Thyroid gland (tissue), 4 donors: ENCODE data around the gene SLCO1B1. TPM values are rescaled to one million over a fixed set of nuclear protein-coding genes. Genes with fewer than 3 reads are reported as not detected.

Source experiments
- DNase-seq, 2 donors: peaks; one replicate each; pipeline ENCODE4 v3.0.0-alpha.2; 2019
- H3K27ac ChIP-seq, 3 donors: fragments of 200-600 bp; sonication (generic); 1 replicate in 2 of 3; 2 replicates in 1 of 3; pipeline ENCODE4 v1.5.1; 2016 to 2019; ENCODE audit warnings: mild to moderate bottlenecking in 1 of 3, moderate library complexity in 1 of 3
- H3K27me3 ChIP-seq: fragments of 200-600 bp; sonication (generic); one replicate; pipeline ENCODE4 v1.5.1; 2019
- H3K36me3 ChIP-seq, 2 donors: fragments of 200-600 bp; sonication (generic); one replicate each; pipeline ENCODE4 v1.5.1; 2016 to 2019
- H3K4me1 ChIP-seq, 2 donors: fragments of 200-600 bp; sonication (generic); one replicate each; pipeline ENCODE4 v1.5.1; 2017 to 2019
- H3K4me3 ChIP-seq, 3 donors: fragments of 200-600 bp; sonication (generic); replicated peaks in 1 of 3; 1 replicate in 2 of 3; 2 replicates in 1 of 3; pipeline ENCODE4 v1.5.1; 2016; ENCODE audit warnings: mild to moderate bottlenecking in 1 of 3
- H3K9me3 ChIP-seq: fragments of 200-600 bp; sonication (generic); one replicate; pipeline ENCODE4 v1.5.1; 2017
- POLR2A ChIP-seq, 2 donors: fragments of 450-650 bp; IDR thresholded peaks; one replicate each; pipeline ENCODE4 v1.6.1; 2017; ENCODE audit warnings: antibody characterized with exemption in 2 of 2, mild to moderate bottlenecking in 2 of 2, moderate library complexity in 1 of 2
- WGBS, 2 donors: methylation state at CpG; one replicate each; pipeline ENCODE4 v1.1.5; 2017; 5-methylcytosine and 5-hydroxymethylcytosine counted together
- intact Hi-C: fragments of 100-400 bp; cut with DNase I; formaldehyde crosslinking; loops from one replicate; pipeline ENCODE4 v1.15.1; 2023
- total RNA-seq, 4 donors: library from RNA; depleted of rRNA; stranded (reverse); fragments of >200 nt; gene quantifications; one replicate each; pipeline ENCODE4 v1.2.3, GENCODE V29; 2016
- TF ChIP-seq, protein P1 (sequence below), 6 experiments: fragments of 200-600 bp in 3 of 6; fragments of 450-650 bp in 3 of 6; sonication (generic) in 3 of 6; IDR thresholded peaks; one replicate each; pipeline ENCODE4 v1.5.1; 2016 to 2019; ENCODE audit warnings: antibody characterized with exemption in 6 of 6, mild to moderate bottlenecking in 2 of 6, inconsistent platforms in 1 of 6, moderate library complexity in 1 of 6

SLCO1B1 gene
- total RNA-seq, 4 donors from 2014 or later = not detected

DNA sequence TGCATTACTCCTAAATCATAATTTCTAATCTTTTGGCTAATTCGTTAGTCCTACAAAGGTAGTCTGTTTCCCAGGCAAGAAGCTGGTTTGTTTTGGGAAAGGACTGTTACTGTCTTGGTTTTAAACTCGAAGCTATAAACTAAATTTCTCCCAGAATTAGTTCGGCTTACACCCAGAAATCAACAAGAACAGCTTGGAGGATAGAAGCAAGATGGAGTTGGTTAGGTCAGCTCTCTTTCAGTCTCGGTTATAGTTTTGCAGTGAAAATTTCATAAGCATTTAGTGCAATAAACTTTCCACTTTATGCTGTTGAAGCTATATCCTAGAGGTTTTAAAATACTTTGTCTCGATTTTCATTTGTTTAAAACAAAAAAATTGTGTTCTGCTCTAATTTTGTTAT lies 103.4 kb downstream of the SLCO1B1 start:
- intact Hi-C loops = no loop called here
- Histone ChIP-seq H3K4me3 (no peak overlapping the region), H3K27ac (no peak overlapping the region), H3K4me1 (no peaks in the 10 kb centered on the region), H3K9me3 (no peaks in the 10 kb centered on the region), H3K27me3 (no peaks in the 10 kb centered on the region), H3K36me3 (no peaks in the 10 kb centered on the region)
- TF ChIP-seq, protein P1, sequence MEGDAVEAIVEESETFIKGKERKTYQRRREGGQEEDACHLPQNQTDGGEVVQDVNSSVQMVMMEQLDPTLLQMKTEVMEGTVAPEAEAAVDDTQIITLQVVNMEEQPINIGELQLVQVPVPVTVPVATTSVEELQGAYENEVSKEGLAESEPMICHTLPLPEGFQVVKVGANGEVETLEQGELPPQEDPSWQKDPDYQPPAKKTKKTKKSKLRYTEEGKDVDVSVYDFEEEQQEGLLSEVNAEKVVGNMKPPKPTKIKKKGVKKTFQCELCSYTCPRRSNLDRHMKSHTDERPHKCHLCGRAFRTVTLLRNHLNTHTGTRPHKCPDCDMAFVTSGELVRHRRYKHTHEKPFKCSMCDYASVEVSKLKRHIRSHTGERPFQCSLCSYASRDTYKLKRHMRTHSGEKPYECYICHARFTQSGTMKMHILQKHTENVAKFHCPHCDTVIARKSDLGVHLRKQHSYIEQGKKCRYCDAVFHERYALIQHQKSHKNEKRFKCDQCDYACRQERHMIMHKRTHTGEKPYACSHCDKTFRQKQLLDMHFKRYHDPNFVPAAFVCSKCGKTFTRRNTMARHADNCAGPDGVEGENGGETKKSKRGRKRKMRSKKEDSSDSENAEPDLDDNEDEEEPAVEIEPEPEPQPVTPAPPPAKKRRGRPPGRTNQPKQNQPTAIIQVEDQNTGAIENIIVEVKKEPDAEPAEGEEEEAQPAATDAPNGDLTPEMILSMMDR (IDR thresholded peaks at IDR 0.05) = no peak
- TF ChIP-seq POLR2A (IDR thresholded peaks at IDR 0.05) = no peak
- no peak for DNase-seq
- WGBS, 2 donors = 84 to 87% methylated on average over 5 of the region's 5 CpGs

DNA sequence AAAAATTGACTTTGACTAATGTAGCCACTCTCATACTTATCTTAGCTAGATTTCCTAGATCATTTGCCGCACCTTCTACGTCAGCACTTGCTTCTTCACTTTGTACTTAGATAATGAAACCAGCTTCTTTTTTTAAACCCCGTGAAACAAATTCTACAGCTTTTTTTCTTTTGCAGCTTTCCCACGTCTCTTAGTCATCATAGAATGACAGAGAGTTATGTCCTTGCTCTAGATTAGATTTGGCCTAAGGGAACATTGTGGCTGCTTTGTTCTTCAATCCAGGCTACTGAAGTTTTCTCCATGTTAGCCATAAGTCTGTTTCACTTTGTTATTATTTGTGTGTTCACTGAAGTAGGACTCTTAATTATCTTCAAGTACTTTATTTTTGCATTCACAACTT lies 108.9 kb downstream of the SLCO1B1 start:
- WGBS, 2 donors = 68 to 87% methylated on average over 4 of the region's 4 CpGs

DNA sequence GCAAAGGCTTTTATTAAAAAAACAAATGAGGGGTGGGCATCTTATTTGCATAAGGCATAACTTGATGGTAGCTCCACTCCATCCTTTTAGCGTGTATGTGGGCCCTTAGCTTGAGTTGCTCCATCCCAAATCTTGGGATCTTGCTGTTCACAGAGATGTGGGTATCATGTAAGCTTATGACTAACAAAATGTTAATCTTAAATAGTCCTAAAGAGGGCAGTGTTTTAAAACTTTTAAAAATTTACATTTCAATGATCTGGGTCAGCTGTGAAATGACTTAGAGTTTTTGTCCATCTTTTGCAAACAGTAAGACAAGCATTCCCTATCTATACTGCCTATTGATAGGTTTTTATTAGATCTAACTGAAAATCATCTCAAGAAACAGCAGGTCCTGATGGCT lies 117.7 kb downstream of the SLCO1B1 start:
- H3K36me3 ChIP-seq = no peaks in the 10 kb centered on the region
- no peak for DNase-seq
- no peak overlapping the region for H3K4me3 ChIP-seq
- H3K27ac ChIP-seq = no peak overlapping the region
- no peaks in the 10 kb centered on the region for H3K9me3 ChIP-seq
- no peaks in the 10 kb centered on the region for H3K4me1 ChIP-seq
- H3K27me3 ChIP-seq = no peaks in the 10 kb centered on the region
- TF ChIP-seq, protein P1 (IDR thresholded peaks at IDR 0.05) = peak in 2 of 6 experiments; percentile 10
- no peak for TF ChIP-seq POLR2A (IDR thresholded peaks at IDR 0.05)
- intact Hi-C loops = no loop called here
- WGBS, 2 donors = 57 to 80% methylated on average over 1 of the region's 1 CpG

More for the DNA sequence above, 108.9 kb downstream of the SLCO1B1 start:
- intact Hi-C loops = no loop called here
- H3K4me3 ChIP-seq = no peak overlapping the region
- no peaks in the 10 kb centered on the region for H3K9me3 ChIP-seq
- H3K4me1 ChIP-seq = no peaks in the 10 kb centered on the region
- TF ChIP-seq, protein P1 (IDR thresholded peaks at IDR 0.05) = no peak
- no peak for TF ChIP-seq POLR2A (IDR thresholded peaks at IDR 0.05)
- H3K27ac ChIP-seq = no peak overlapping the region
- no peak for DNase-seq
- no peaks in the 10 kb centered on the region for H3K27me3 ChIP-seq
- no peaks in the 10 kb centered on the region for H3K36me3 ChIP-seq

DNA sequence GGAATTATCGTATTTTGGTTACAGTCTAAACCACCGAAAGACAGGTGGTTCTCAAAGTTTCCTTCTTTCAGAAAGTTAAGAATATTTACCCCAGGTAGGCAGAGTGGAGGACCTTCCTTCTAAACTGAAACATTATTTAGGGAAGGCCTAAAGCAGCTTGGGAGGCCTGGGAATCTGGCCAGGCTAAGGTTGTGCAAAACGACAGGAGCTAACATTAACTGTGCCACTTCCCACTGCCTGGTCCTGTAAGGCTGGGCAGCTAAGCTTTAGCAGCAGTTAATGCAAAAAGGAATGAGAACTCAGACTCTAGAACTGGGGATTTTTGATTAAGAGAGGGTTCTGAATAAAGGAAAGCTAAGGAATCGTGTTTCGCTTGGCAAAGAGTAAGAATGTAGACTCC lies 121.1 kb downstream of the SLCO1B1 start:
- H3K27me3 ChIP-seq = no peaks in the 10 kb centered on the region
- H3K4me1 ChIP-seq = no peaks in the 10 kb centered on the region
- no peak overlapping the region for H3K27ac ChIP-seq
- DNase-seq = no peak
- WGBS, 2 donors = 79 to 80% methylated on average over 5 of the region's 5 CpGs
- H3K9me3 ChIP-seq = no peaks in the 10 kb centered on the region
- H3K4me3 ChIP-seq = no peak overlapping the region
- intact Hi-C loops = no loop called here
- no peaks in the 10 kb centered on the region for H3K36me3 ChIP-seq
- no peak for TF ChIP-seq POLR2A (IDR thresholded peaks at IDR 0.05)
- TF ChIP-seq, protein P1 (IDR thresholded peaks at IDR 0.05) = no peak

DNA sequence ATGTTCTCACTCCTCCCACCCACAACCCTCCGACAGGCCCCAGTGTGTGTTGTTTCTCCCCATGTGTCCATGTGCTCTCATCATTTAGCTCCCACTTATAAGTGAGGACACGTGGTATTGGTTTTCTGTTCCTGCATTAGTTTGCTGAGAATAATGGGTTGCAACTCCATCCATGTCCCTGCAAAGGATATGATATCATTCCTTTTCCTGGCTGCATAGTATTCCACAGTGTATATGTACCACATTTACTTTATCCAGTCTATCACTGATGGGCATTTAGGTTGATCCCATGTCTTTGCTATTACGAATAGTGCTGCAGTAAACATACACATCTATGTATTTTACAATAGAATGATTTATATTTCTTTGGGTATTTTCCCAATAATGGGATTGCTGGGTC lies 126.2 kb downstream of the SLCO1B1 start:
- H3K27me3 ChIP-seq = no peaks in the 10 kb centered on the region
- DNase-seq = no peak
- intact Hi-C loops = no loop called here
- H3K4me3 ChIP-seq = no peak overlapping the region
- TF ChIP-seq, protein P1 (IDR thresholded peaks at IDR 0.05) = no peak
- 78% methylated on average over 3 of the region's 3 CpGs for WGBS, 2 donors
- no peak overlapping the region for H3K27ac ChIP-seq
- H3K9me3 ChIP-seq = no peaks in the 10 kb centered on the region
- no peaks in the 10 kb centered on the region for H3K4me1 ChIP-seq
- no peaks in the 10 kb centered on the region for H3K36me3 ChIP-seq
